GM18505 (cell line): ENCODE results near the gene CD80.
"Not testable (repeated sequence)": the region's sequence is repeated elsewhere in the genome, so short reads cannot be mapped to it uniquely, and the experiment has no call there.

Source experiments
- ATAC-seq: cut with Tn5 transposase; IDR thresholded peaks from one replicate; pipeline ENCODE4 v1.9.1; 2021; ENCODE audit not compliant: unreplicated experiment
- POLR2A ChIP-seq: IDR thresholded peaks from 4 replicates; pipeline ENCODE4 v1.6.1; 2011; ENCODE audit warnings: borderline replicate concordance; ENCODE audit not compliant: insufficient read depth, insufficient read length; ENCODE audit errors: extremely low read depth

Gene CD80

DNA sequence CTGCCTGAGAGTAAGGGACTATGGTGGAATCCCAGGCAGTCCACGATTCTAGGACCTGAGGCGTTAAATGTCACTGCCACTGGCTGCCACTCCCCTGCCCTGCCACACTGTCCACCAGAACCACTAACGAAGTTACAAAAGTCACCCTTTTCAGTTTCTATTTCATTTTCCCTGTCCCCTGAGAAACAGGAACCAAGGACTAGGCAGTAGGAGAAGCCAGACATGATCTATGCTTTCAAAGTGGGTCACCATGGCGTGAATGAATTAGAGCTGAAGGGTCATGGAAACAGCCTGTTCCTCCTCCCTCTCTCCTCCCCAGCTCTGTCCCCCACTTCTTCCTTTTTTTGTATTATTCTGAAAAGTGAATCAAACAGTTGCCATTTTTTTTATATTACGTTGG is 10.8 kb upstream of the CD80 start:
- peak; percentile 64 for ATAC-seq
- no peak for TF ChIP-seq POLR2A

DNA sequence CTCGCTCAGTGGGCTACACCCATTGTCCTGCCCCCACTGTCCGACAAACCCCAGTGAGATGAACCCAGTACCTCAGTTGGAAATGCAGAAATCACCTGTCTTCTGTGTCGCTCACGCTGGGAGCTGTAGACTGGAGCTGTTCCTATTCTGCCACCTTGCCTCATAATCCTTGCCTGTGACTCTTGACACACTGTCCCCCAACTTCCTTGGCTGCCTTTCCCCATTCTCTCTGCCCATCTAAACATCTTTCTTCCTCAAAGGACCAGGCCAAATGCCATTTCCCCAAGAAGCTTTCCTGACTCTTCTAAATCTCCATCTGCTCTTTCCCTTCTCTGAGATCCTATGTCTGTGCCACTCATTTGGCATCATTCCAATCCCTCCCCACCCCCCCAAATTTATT is 9.7 kb upstream of the CD80 start:
- no peak for ATAC-seq
- no peak for TF ChIP-seq POLR2A

- ATAC-seq: not testable (repeated sequence)
These were observed 3.9 kb upstream of the CD80 start for GRCh38 chr3:119563334-119563733.

DNA sequence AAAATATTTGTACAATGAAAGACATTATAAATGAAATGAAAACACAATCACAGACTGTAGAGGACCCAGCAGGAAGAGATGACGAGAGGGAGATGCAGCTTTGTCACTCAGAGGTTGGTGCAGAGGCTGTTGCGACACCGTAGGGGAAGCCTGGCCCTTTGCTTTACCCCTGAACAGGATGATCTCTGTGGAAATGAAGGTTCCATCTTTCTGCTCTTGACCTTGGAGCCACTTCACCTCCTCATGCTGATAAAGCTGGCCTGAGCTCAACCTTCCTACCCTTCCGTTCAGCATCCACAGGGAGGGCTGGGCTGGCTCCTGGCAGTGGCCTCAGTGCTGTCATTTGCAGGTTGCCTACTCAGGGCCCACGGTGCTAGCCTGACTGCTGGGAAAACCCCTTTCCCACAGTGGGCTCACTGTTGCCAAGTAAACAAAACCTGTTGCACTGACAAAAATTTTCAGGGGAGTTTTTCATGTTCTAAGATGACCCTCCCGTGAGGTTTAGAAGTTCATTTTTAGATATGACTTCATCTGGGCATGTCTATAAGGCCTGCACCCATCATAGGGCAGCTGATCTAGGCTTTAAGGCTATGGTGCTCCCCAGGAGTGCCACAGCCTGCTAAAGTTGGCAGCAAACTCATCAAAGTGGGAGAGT is 3.0 kb upstream of the CD80 start:
- ATAC-seq: peak; percentile 69
- peak; percentile 86 for TF ChIP-seq POLR2A

DNA sequence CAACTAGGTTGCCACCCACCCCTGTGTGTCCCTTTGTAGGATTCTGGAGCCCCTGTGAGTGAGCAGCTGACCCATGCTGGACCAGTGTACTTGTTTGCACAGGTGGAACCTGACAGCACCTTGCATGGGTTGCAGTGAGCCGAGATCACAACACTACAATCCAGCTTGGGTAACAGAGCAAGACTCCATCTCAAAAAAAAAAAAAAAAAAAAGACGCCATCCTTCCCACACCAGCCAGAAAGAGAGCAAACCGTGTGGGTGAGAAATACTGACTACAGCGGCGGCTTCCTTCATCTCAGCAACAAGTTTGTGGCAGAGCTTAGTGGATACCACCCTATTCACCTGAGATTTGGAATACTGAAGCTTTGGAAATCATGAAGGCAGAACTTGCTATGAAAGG is 746 bp upstream of the CD80 start:
- TF ChIP-seq POLR2A: no peak

DNA sequence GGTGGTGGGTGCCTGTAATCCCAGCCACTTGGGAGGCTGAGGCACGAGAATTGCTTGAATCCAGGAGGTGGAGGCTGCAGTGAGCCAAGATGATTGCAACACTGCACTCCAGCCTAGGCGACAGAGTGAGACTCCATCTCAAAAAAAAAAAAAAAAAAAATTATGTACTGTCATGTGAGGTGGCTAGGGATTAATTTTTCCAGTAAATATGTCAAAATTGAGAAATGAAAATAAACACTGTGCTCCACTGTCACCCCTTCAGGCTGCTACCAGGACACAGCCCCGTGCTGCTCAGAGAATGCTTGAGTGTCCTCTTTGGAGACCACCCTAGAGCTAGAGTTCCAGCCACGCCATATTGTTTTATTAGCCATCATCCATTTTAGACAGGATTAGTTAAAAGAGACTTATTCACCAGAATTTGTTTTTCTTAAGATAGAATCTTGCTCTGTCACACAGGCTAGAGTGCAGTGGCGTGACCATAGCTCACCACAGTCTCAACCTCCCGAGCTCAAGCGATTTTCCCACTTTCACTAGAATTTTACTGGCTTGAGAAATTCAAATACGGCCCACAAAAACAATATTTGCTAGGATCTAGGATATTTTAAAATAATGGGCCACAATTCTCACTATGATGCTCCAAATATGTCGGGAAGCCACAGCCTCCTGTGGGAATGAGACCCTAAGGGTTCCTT is 642 bp downstream of the CD80 start:
- ATAC-seq: no peak
- TF ChIP-seq POLR2A: no peak

More for the DNA sequence above, 746 bp upstream of the CD80 start:
- no peak for ATAC-seq

DNA sequence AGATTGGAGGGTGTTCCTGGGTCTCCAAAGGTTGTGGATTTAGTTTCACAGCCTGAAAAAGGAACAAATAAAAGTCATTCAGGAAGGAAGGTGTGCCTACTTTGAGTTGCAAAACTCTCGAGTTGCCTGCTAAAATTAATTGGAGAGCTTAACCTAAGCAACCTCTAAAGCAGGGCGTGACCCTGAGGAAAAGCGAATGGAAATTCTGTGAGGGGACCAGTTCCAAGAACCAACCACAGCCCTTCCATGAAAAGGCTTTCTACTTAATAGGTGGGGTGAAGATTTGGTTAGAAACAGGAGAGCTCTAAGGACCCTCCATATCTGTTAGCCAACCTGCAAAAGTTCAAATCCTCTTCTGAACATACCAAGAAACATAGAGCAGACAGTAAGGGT is 1.5 kb downstream of the CD80 start:
- no peak for ATAC-seq
- TF ChIP-seq POLR2A: no peak

GRCh38 chr3:119557192-119557876 is 2.1 kb downstream of the CD80 start:
- ATAC-seq: no peak

GRCh38 chr3:119555929-119556328 is 3.5 kb downstream of the CD80 start:
- no peak for ATAC-seq
- TF ChIP-seq POLR2A: peak; percentile 1

More at GRCh38 chr3:119557192-119557876, 2.1 kb downstream of the CD80 start:
- no peak for TF ChIP-seq POLR2A

DNA sequence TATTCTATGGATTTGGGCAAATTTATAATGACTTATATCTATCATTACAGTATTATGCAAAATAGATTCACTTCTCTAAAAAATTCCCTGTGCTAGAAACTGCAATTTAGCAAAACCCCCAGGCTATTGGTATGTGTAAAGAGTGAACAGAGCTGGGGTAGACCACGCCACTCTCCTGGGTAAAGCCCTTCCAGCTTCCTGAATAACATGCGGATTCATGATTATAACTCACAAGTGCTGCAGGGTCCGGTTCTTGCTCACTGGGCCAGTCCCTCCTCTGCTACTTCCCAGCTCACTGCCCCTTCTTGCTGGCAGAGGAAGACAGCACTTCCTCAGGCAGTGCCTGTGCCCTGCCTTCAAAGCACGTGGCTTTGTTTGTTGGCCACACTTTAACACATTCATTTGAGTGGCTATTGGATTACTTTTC is 4.1 kb downstream of the CD80 start:
- TF ChIP-seq POLR2A: no peak
- ATAC-seq: no peak

DNA sequence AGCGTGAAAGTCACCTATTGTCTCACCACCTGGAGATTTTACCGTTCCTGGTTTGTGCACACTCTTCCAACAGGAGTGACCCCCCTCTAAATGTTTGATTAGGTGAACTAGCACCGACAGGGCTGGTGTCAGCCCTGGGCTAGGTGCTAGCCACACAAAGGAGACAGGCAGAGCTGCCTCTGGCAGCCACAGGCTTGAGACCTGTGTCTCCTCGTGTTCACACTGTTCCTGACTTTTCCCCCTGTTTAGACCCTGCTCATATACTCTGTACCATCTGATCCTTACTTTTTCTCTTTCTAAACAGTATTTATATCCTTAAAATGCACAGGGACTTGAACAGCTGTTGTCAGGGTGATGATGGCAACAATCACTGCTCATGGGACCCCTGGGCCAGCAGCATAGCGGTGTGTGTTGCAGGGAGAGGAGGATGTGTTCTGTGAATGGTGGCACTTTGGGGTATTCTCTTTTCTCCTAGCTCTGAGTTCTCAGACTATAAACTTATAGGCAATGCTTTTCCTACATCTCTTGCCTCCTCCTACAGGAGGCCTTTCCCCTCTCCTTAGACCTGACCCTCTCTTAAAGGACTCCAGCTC is 5.5 kb downstream of the CD80 start:
- peak; percentile 35 for TF ChIP-seq POLR2A
- ATAC-seq: no peak

DNA sequence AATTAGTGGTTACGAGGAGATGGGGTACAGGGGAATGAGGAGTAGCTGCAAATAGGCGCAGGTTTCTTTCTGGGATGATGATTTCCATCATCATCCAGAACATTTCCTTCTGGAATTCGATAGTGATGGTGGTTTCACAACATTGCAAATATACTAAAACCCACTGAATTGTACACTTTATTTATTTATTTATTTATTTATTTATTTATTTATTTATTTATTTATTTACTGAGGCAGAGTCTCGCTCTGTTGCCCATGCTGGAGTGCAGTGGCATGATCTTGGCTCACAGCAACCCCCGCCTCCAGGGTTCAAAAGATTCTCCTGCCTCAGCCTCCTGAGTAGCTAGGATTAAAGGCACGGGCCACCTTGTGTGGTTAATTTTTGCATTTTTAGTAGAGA is 6.5 kb downstream of the CD80 start:
- not testable (repeated sequence) for ATAC-seq

GRCh38 chr3:119551598-119551997 is 7.8 kb downstream of the CD80 start:
- TF ChIP-seq POLR2A: no peak
- ATAC-seq: no peak
